Chondrocyte (in vitro differentiated cells): ENCODE measurements around the gene IQCB1. TPM values are rescaled to one million over a fixed set of nuclear protein-coding genes. Genes with fewer than 3 reads are reported as not detected.
A peak's percentile ranks its signal among the peaks of the same experiment; 100 is the strongest.
"Not testable (repeated sequence)": the region's sequence is repeated elsewhere in the genome, so short reads cannot be mapped to it uniquely, and the experiment has no call there.

Experiments used
- DNase-seq: peaks from one replicate; pipeline ENCODE4 v3.0.0; 2021; ENCODE audit warnings: mixed read lengths, low spot score
- H3K27ac Mint-ChIP-seq: one replicate; pipeline ENCODE4 v1.8.0; 2021; ENCODE audit warnings: mild to moderate bottlenecking, moderate library complexity, mixed read lengths; ENCODE audit not compliant: unreplicated experiment
- H3K27me3 Mint-ChIP-seq: 2 replicates; pipeline ENCODE4 v1.8.0; 2021; ENCODE audit warnings: low read depth, mixed read lengths
- H3K36me3 Mint-ChIP-seq: 2 replicates; pipeline ENCODE4 v1.8.0; 2021; ENCODE audit warnings: low read depth, mixed read lengths
- H3K4me1 Mint-ChIP-seq: 2 replicates; pipeline ENCODE4 v1.8.0; 2021; ENCODE audit warnings: low read depth, mild to moderate bottlenecking, mixed read lengths
- H3K4me3 Mint-ChIP-seq: one replicate; pipeline ENCODE4 v1.8.0; 2021; ENCODE audit warnings: mild to moderate bottlenecking, moderate library complexity, mixed read lengths; ENCODE audit not compliant: unreplicated experiment
- H3K9me3 Mint-ChIP-seq: 2 replicates; pipeline ENCODE4 v1.8.0; 2021; ENCODE audit warnings: low read depth, mixed read lengths
- CTCF ChIP-seq: fragments of 200-600 bp; sonication (generic); IDR thresholded peaks from 2 replicates; pipeline ENCODE4 v1.5.0; 2021; ENCODE audit warnings: antibody characterized with exemption, mild to moderate bottlenecking, moderate library complexity
- total RNA-seq: library from RNA; stranded (reverse); gene quantifications from 3 replicates; pipeline ENCODE4 v1.2.1, GENCODE V29; 2021

Gene IQCB1
- total RNA-seq, 1 donor from 2014 or later, result 12.6 TPM

DNA sequence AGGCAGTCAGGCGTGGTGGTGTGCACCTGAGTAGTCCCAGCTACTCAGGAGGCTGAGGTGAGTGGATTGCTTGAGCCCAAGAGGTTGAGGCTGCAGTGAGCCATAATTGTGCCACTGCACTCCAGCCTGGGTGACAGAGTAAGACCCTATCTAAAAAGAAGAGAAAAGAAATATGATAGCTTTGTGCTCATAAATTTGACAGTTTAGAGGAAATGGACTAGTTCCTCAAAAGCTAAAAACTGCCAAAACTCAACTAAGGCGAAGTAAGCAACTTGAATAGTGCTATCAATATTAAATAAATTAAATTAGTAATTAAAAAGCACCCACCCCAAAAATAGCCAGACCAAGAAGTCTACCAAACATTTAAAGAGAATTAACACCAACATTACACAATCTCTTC is 34.9 kb upstream of the IQCB1 start:
- no peak overlapping the region for H3K27ac Mint-ChIP-seq
- TF ChIP-seq CTCF, result no peak
- peaks cover 4% of the 10 kb centered on the region for H3K9me3 Mint-ChIP-seq
- H3K36me3 Mint-ChIP-seq, result peaks cover 6% of the 10 kb centered on the region
- H3K4me3 Mint-ChIP-seq, result no peak overlapping the region
- no peak for DNase-seq
- H3K27me3 Mint-ChIP-seq, result no peaks in the 10 kb centered on the region
- H3K4me1 Mint-ChIP-seq, result no peaks in the 10 kb centered on the region

- Mint-ChIP-seq H3K36me3 (peaks cover 9% of the 10 kb centered on the region), H3K27me3 (no peaks in the 10 kb centered on the region), H3K4me3 (no peak overlapping the region), H3K9me3 (peaks cover 8% of the 10 kb centered on the region), H3K27ac (no peak overlapping the region), H3K4me1 (no peaks in the 10 kb centered on the region)
- TF ChIP-seq CTCF, result no peak
- DNase-seq, result no peak
These were observed 28.9 kb upstream of the IQCB1 start for GRCh38 chr3:121863801-121864200.

DNA sequence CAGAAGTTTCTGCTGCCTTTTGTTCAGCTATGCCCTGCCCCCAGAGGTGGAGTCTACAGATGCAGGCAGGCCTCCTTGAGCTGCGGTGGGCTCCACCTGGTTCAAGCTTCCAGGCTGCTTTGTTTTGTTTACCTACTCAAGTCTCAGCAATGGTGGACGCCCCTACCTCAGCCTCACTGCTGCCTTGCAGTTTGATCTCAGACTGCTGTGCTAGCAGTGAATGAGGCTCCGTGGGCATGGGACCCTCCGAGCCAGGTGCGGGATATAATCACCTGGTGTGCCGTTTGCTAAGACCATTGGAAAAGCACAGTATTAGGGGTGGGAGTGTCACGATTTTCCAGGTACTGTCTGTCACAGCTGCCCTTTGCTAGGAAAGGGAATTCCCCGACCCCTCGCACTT is 28.4 kb upstream of the IQCB1 start:
- H3K27me3 Mint-ChIP-seq, H3K27ac Mint-ChIP-seq, H3K36me3 Mint-ChIP-seq, DNase-seq, H3K4me3 Mint-ChIP-seq, H3K9me3 Mint-ChIP-seq, H3K4me1 Mint-ChIP-seq: not testable (repeated sequence)

- not testable (repeated sequence) for DNase-seq, H3K27ac Mint-ChIP-seq, H3K4me3 Mint-ChIP-seq, H3K4me1 Mint-ChIP-seq, H3K9me3 Mint-ChIP-seq, H3K27me3 Mint-ChIP-seq
- peaks cover 12% of the 10 kb centered on the region for H3K36me3 Mint-ChIP-seq
These were observed 22.9 kb upstream of the IQCB1 start for GRCh38 chr3:121857778-121858177.

DNA sequence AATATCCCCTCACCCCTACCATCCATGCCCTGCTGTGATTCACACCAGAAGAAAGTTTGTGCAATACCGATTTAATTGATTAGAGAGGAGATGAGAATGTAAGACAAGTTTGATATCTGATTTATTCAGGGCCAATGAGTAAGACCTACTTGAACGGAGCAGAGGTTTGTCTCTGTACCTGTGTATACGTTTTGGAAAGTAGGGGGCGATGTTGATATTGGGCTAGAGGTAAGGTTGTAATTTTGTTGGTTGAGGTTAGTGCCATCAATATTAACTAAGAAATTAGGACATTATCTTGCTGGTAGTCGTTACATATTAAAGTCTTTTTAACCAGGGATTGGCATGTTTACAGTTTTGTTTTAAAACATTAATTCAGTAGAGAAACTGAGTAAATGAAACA is 20.7 kb upstream of the IQCB1 start:
- Mint-ChIP-seq H3K27ac (no peak overlapping the region), H3K4me1 (no peaks in the 10 kb centered on the region), H3K27me3 (no peaks in the 10 kb centered on the region), H3K4me3 (no peak overlapping the region), H3K9me3 (no peaks in the 10 kb centered on the region), H3K36me3 (peaks cover 10% of the 10 kb centered on the region)
- TF ChIP-seq CTCF, result peak; percentile 35
- no peak for DNase-seq

DNA sequence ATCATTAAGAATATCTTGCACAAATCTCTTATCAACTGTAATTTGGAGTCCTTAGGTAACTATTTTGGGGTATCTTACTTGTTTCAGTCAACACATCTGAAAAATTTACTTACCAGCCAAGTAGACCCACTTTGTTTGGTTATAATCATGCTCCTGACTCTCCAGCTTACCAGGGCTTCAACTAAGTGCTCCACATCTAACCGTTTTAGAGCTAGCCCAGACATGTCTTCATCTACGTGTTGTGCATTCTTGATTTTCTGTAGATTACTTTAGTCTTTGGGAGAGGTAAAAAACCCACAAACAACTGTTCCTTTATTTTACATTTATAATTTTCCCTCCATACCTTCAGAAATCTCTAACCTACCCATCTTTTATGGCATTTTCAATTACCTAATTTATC is 17.4 kb upstream of the IQCB1 start:
- no peaks in the 10 kb centered on the region for H3K9me3 Mint-ChIP-seq
- TF ChIP-seq CTCF, result no peak
- peaks cover 2% of the 10 kb centered on the region for H3K36me3 Mint-ChIP-seq
- DNase-seq, result no peak
- no peaks in the 10 kb centered on the region for H3K4me1 Mint-ChIP-seq
- H3K27ac Mint-ChIP-seq, result no peak overlapping the region
- H3K4me3 Mint-ChIP-seq, result no peak overlapping the region
- no peaks in the 10 kb centered on the region for H3K27me3 Mint-ChIP-seq
